T follicular helper cell (primary cell): ENCODE data around the gene RPL39.
A peak's percentile ranks its signal among the peaks of the same experiment; 100 is the strongest.
"Not testable (repeated sequence)": the region's sequence is repeated elsewhere in the genome, so short reads cannot be mapped to it uniquely, and the experiment has no call there.

Source experiments
- DNase-seq: peaks from one replicate; pipeline ENCODE4 v3.0.0-alpha.2; 2020; ENCODE audit warnings: low read depth
- total RNA-seq, 2 experiments: gene quantifications; one replicate each; lab custom pipeline; 2026; lab: John Stamatoyannopoulos, UW

RPL39 gene
- 302 to 368 reads per million in 2 experiments for total RNA-seq

GRCh38 chrX:119791437-119792231, at the start of gene RPL39:
TSS of gene RPL39 (minus strand) at chrX:119791630. CDS start at chrX:119791576, 54 bp downstream.
- peak; percentile 69 for DNase-seq

DNA sequence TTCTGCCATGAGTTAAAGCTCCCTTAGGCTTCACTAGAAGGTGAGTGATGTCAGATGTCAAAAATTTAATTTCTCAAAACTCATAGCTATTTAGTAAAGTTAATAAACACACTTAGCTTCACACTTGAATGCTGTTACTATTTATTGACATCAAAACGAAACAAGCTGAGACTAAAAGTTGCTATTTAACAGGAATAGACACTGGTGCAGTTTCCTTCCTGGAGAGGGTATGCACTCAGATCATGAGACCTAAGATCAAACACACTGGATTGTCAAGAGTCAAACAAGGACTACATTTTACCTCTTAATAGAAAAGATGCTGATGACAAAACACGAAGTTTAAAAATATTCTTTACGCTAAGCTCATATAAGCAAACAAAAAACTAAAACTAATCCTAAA, 42.5 kb upstream of the RPL39 start:
- DNase-seq: no peak

- DNase-seq: no peak
These were observed 37.0 kb upstream of the RPL39 start for GRCh38 chrX:119828446-119828845.

- DNase-seq: no peak
These were observed 35.0 kb upstream of the RPL39 start for GRCh38 chrX:119826399-119826959.

- not testable (repeated sequence) for DNase-seq
These were observed 32.8 kb upstream of the RPL39 start for GRCh38 chrX:119824221-119824620.

DNA sequence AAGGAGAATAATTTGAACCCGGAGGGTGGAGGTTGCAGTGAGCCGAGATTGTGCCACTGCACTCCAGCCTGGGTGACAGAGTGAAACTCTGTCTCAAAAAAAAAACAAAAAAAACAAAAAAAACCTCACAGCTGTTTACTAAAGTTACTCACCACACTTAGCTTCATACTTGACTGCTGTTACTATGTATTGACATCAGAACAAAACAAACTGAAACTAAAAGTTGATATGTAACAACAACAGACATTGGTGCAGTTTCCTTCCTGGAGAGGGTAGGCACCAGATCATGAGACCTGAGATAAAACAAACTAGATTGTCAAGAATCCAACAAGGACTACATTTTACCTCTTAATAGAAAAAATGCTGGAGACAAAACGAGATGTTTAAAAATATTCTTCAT, 30.3 kb upstream of the RPL39 start:
- not testable (repeated sequence) for DNase-seq

GRCh38 chrX:119817130-119817690, 25.8 kb upstream of the RPL39 start:
- DNase-seq: no peak

DNA sequence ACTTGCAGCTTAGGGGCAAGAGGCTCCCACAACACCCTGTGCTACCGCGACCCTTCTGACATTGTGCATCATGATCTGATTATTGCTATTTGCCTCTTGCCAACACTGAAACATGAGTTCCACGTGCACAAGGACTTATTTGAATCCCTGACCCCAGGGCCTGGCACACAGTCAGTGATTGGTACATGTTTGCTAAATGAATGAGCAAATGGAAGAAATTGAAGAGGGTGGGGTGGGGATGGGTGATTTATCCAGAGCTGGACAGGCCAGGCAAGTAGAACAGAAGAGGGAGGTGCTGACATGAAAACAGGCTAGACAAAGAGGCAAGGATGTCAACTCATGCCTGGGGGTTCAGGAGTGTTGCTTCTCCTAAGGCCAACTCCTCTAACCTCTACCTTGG, 24.9 kb upstream of the RPL39 start:
- DNase-seq: no peak

GRCh38 chrX:119809185-119809666, 17.8 kb upstream of the RPL39 start:
- no peak for DNase-seq

GRCh38 chrX:119808461-119808860, 17.0 kb upstream of the RPL39 start:
- DNase-seq: not testable (repeated sequence)

GRCh38 chrX:119802546-119802945, 11.1 kb upstream of the RPL39 start:
- no peak for DNase-seq

GRCh38 chrX:119801253-119802221, 10.1 kb upstream of the RPL39 start:
- DNase-seq: no peak

DNA sequence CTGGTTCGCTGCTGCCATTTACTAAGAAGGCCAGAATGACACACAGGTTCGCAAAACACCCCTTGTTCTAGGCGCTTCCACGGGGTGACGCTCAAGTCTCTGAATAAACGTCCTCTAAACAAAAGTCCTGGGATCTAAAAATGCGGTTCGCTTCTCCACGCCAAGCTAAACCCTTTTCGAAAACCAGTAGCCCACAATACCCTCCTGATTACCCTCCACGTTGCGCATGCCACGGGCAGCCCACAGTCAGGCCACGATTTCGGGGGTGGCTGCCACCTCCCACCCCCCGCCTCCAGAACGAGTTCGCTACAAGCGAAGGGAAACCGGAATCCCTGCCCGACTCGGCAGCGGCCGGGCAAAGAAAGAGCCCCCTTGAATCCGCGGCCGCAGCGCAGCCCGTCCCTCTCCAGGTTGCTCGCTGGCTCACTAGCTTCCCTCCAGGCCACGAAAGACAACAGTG, 423 bp downstream of the RPL39 start:
- peak; percentile 19 for DNase-seq

DNA sequence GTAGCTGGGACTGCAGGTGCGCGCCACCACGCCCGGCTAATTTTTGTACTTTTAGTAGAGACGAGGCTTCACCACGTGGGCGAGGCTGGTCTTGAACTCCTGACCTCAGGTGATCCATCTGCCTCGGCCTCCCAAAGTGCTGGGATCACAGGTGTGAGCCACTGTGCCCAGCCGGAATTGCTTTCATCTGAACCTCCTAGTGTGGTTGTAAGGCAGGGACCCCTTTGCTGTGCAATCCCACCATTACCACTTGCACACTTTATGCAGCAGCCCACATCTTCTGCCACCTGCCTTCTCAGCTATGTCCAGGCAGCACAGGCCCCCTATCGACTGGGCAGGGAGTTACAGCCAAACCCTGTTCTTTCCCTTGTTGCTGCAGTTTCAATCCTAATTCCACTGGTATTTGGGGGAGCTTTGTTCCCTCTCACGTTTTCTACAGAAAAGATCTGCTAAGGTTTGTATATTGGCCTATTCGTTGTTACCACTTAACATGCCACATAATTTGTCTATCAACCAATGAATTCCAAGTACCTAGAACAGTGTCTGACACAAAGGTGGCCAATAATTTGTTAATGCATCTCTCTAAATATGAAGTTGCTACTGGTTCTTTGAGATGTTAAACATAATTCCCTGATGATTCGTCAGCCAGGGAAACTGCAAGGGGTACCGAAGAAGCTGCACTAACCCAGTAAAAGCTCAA, 6.5 kb downstream of the RPL39 start:
- peak; percentile 37 for DNase-seq

DNA sequence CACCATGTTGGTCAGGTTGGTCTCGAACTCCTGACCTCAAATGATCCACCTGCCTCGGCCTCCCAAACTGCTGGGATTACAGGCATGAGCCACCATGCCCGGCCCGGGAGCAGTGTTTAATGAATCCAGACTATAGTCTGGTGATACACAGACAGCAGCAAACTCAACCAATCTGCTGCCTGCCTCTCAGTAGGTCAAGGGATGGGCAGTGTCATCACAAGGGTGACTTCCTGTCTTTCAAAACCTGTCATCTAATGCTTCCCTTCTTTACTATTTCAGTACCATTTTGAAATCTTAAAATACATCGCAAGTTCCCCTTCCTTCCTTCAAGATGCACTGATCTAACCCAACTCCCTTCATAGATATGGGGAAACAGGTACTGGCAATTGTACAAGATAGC, 8.4 kb downstream of the RPL39 start:
- DNase-seq: no peak

DNA sequence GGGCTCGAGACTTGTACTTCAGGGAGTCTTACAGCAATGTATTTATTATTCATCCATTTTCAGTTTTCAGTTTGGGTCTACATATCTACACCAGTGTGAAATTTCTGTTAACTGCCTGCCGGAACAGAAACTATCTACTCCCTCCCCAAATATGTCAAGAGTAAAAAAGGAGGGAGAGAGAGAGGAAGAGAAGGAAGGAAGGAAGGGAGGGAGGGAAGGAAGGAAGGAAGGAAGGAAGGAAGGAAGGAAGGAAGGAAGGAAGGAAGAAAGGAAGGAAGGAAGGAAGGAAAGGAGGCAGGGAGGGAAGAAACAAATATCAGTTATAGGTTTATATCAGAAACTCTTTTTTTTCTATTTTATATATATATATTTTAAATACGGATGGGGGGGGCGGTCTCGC, 12.6 kb downstream of the RPL39 start:
- no peak for DNase-seq

DNA sequence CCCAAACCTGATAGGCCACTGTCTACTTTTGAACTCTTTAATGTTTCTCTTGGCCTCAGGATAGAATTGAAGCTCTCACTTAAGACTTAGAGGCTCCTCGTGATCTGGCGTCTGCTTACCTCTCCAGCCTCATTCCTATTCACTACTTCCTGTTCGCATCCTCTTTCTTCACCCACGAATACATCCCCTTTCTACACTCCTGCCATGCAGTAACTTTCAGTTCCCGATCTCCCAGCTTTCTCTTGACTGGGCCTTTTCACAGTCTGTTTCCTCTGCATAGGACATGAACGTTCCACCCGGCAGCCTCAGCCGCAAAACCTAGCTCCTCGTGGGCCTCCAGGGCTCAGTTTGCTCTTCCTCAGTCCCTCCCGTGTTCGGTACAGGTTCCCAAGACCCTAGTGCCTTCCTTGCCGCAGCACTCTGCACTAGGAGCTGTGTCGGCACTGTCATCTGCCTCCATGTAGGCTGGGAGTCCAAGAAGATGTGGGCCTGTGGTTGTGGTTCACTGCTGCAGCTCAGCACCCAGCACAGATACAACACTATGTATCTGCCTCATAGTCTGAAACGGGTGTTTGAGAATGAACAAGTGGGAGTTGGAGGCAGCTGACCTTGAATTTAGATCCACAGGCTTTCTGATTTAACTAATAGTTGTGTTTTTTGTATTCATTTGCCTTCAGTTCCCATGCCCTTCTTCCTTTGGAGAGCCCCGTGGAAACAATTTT, 15.8 kb downstream of the RPL39 start:
- DNase-seq: no peak

DNA sequence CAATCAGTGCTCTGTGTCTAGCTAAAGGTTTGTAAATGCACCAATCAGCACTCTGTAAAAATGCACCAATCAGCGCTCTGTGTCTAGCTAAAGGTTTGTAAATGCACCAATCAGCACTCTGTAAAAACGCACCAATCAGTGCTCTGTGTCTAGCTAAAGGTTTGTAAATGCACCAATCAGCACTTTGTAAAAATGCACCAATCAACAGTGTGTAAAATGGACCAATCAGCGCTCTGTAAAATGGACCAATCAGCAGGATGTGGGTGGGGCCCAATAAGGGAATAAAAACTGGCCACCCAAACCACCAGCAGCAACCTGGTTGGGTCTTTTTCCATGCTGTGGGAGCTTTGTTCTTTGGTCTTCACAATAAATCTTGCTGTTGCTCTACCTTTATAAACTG, 22.0 kb downstream of the RPL39 start:
- DNase-seq: not testable (repeated sequence)

DNA sequence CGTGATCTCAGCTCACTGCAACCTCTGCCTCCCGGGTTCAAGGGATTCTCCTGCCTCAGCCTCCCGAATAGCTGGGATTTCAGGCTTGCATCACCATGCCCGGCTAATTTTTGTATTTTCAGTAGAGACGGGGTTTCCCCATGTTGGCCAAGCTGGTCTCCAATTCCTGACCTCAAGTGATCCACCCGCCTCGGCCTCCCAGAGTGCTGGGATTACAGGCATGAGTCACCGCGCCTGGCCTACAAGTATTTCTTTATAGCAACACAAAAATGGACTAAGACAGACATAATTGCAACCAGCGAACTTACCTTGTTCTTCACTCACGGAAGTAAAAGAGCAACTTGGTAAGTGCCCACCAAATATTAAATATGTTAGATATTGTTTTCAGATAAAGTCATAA, 23.0 kb downstream of the RPL39 start:
- DNase-seq: not testable (repeated sequence)

DNA sequence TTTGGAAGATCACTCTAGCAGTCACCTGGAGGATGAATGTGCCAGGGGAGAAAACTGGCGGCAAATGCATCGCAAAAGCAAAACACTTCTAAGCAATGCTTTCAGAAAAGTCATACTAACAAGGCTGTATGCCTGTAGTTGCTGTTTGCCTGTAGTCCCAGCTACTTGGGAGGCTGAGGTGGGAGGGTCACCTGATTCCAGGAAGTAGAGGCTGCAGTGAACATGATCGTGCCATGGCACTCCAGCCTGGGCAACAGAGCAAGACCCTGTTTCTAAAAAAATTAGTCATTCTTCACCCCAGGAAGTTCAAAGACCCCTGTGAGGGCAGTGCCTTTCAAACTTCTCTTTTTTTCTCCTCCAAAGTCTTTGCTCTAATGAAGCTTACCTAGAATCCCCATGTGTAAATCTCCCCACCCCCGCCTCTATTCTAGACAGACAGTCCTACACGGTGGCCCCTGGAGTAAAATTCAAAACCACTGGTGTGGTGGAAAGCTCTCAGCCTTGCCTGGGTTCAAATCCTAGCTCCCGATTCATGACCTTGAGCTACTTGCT, 27.5 kb downstream of the RPL39 start:
- DNase-seq: no peak
